SJCRH30 (cell line): Measurements from ENCODE around the gene LRBA. TPM values are rescaled to one million over a fixed set of nuclear protein-coding genes. Genes with fewer than 3 reads are reported as not detected.
"Not testable (repeated sequence)": the region's sequence is repeated elsewhere in the genome, so short reads cannot be mapped to it uniquely, and the experiment has no call there.

Experiments
- DNase-seq, 2 experiments: peaks; one replicate each; pipeline ENCODE4 v3.0.0-alpha.2; 2015 to 2020
- H3K27ac ChIP-seq: fragments of 250-450 bp; sonication (Bioruptor Pico); 2 replicates; pipeline ENCODE4 v1.5.1; 2020; ENCODE audit warnings: mild to moderate bottlenecking, moderate library complexity
- H3K27me3 ChIP-seq: fragments of 250-450 bp; sonication (Bioruptor Pico); 2 replicates; pipeline ENCODE4 v1.5.1; 2020; ENCODE audit warnings: mild to moderate bottlenecking, moderate library complexity
- H3K36me3 ChIP-seq: fragments of 250-450 bp; sonication (Bioruptor Pico); 2 replicates; pipeline ENCODE4 v1.5.1; 2020; ENCODE audit warnings: mild to moderate bottlenecking, moderate library complexity
- H3K4me1 ChIP-seq: fragments of 250-450 bp; sonication (Bioruptor Pico); 2 replicates; pipeline ENCODE4 v1.5.1; 2020; ENCODE audit warnings: mild to moderate bottlenecking, moderate library complexity
- H3K4me3 ChIP-seq: fragments of 250-450 bp; sonication (Bioruptor Pico); 2 replicates; pipeline ENCODE4 v1.5.1; 2020; ENCODE audit warnings: mild to moderate bottlenecking, moderate library complexity
- H3K9me3 ChIP-seq: fragments of 250-450 bp; sonication (Bioruptor Pico); replicated peaks from 2 replicates; pipeline ENCODE4 v1.5.1; 2020; ENCODE audit warnings: mild to moderate bottlenecking, moderate library complexity
- total RNA-seq: library from RNA; depleted of rRNA; stranded (reverse); fragments of >200 nt; shearing (Covaris generic); gene quantifications from 2 replicates; pipeline ENCODE4 v1.2.3, GENCODE V29; 2014

LRBA gene
- total RNA-seq, 1 experiment from 2014 or later: 25.9 TPM

GRCh38 chr4:150423074-150423473 lies 592.0 kb downstream of the LRBA start:
- Histone ChIP-seq H3K36me3 (no peaks in the 10 kb centered on the region), H3K27me3 (no peaks in the 10 kb centered on the region), H3K27ac (no peak overlapping the region), H3K9me3 (no peaks in the 10 kb centered on the region), H3K4me1 (no peaks in the 10 kb centered on the region), H3K4me3 (no peak overlapping the region)
- DNase-seq: no peak

DNA sequence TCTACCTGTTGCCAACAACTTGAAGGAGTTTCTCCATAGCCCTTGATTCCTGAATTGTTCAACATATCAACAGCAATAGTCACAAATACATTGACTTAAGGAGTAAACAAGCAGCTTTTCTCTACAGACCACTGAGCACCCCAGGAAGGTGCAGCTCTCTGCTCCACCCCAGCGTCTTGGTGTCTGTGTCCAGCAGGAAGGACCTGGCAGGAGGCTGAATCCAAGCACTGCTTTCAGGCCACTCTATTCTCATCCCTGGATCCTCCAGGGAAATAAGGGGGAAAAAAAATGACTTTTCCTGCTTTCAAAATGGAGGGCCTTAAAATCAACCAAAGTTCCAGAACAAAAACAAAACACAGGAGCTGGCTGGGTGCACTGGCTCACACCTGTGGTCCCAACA lies 593.5 kb downstream of the LRBA start:
- Histone ChIP-seq H3K36me3 (no peaks in the 10 kb centered on the region), H3K27me3 (no peaks in the 10 kb centered on the region), H3K27ac (no peak overlapping the region), H3K4me1 (no peaks in the 10 kb centered on the region), H3K4me3 (no peak overlapping the region), H3K9me3 (no peaks in the 10 kb centered on the region)
- DNase-seq: no peak

DNA sequence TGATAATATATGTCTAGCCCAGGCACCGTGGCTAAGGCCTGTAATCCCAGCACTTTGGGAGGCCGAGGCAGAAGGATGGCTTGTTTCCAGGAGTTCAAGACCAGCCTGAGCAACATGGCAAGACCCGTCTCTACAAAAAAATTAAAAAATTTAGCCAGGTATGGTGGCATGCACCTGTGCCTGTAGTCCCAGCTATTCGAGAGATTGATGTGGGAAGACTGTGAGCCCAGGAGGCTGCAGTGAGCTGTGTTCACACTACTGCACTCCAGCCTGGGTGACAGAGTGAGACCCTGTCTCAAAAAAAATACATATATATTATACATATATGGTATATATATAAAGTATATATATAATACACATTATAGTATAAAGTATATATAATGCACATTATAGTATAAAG lies 595.1 kb downstream of the LRBA start:
- no peaks in the 10 kb centered on the region for H3K36me3 ChIP-seq
- H3K4me3 ChIP-seq: no peak overlapping the region
- no peaks in the 10 kb centered on the region for H3K27me3 ChIP-seq
- no peak for DNase-seq
- no peaks in the 10 kb centered on the region for H3K4me1 ChIP-seq
- H3K9me3 ChIP-seq: no peaks in the 10 kb centered on the region
- H3K27ac ChIP-seq: no peak overlapping the region

DNA sequence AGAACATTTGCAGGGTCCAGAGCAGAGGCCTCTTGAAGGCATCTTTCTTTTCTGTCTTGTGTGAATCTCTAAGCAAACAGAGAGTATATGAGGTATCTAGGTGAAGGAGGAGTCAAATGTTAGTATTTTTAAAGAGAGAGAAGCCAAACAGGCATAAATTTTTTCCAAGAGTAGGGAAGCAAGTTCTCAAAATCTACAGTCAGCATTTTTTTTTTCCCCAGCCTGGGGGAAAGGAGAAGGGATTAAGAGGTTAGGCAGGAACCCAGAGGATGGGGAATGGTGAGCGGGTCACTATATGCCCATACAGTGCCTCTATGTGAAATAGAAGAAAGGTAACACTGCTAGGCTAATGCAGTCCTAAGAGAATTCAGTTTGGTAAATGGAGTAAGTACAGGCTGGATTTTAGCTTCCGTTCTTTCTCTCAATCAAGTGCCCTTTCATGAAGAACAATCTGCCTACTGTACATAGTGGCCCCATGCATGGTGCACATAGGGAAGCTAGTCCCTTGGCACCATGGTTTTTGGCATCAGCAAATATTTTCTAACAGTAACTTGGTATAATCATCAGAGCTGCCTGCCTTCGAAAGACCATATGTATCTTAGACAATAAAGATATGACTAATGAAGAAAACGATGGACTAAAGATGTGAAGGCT lies 596.2 kb downstream of the LRBA start:
- H3K36me3 ChIP-seq: no peaks in the 10 kb centered on the region
- no peaks in the 10 kb centered on the region for H3K27me3 ChIP-seq
- H3K9me3 ChIP-seq: no peaks in the 10 kb centered on the region
- no peak overlapping the region for H3K4me3 ChIP-seq
- no peaks in the 10 kb centered on the region for H3K4me1 ChIP-seq
- DNase-seq: no peak
- no peak overlapping the region for H3K27ac ChIP-seq

DNA sequence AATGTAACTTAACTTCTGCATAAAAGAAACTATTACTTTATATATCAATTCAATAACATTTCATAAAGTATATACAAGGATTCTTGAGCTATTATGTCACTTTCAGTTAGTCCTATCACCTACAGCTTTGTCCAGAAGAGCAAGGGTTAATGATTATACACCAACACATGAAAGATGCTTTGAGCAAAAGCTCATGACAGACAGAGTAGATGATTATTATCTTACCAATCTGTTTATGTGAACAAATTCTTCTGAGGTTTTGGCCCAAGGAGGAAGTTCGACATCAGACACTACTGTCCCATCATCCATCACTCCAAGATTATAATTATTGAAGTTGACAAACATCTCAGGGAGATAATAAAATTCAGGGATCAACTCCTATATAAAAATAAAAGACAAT lies 599.9 kb downstream of the LRBA start:
- no peaks in the 10 kb centered on the region for H3K36me3 ChIP-seq
- H3K9me3 ChIP-seq: no peaks in the 10 kb centered on the region
- no peak overlapping the region for H3K27ac ChIP-seq
- DNase-seq: no peak
- no peak overlapping the region for H3K4me3 ChIP-seq
- H3K27me3 ChIP-seq: no peaks in the 10 kb centered on the region
- no peaks in the 10 kb centered on the region for H3K4me1 ChIP-seq

DNA sequence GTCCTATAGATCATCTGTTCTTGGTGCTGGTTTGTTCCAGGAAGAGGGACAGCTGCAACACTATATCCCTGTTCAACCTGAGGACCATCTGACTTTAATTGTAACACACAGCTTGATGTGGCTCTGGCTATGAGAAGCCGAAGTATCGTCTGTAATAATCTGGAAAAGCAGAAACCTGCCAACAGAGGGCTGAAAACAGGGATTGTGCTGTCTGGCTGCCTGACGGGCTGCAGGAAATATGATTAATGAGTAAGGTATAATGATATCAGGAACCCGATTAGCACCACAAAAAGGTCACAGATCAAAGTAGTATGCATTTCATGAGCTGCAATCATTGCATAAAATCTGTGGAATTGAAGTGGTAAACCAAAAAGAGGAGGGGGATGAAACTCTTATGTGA lies 603.6 kb downstream of the LRBA start:
- H3K27ac ChIP-seq: no peak overlapping the region
- DNase-seq: peak in 1 of 2 experiments; percentile 2
- H3K9me3 ChIP-seq: no peaks in the 10 kb centered on the region
- no peak overlapping the region for H3K4me3 ChIP-seq
- H3K36me3 ChIP-seq: no peaks in the 10 kb centered on the region
- no peaks in the 10 kb centered on the region for H3K27me3 ChIP-seq
- no peaks in the 10 kb centered on the region for H3K4me1 ChIP-seq

- Histone ChIP-seq H3K27ac (no peak overlapping the region), H3K36me3 (no peaks in the 10 kb centered on the region), H3K27me3 (no peaks in the 10 kb centered on the region), H3K4me1 (no peaks in the 10 kb centered on the region), H3K4me3 (no peak overlapping the region), H3K9me3 (no peaks in the 10 kb centered on the region)
- DNase-seq: peak; percentile 46 to 54
Observed at GRCh38 chr4:150402871-150403272, 612.2 kb downstream of the LRBA start.

- no peak overlapping the region for H3K4me3 ChIP-seq
- H3K36me3 ChIP-seq: no peaks in the 10 kb centered on the region
- H3K27me3 ChIP-seq: no peaks in the 10 kb centered on the region
- no peak for DNase-seq
- no peaks in the 10 kb centered on the region for H3K4me1 ChIP-seq
- H3K27ac ChIP-seq: no peak overlapping the region
- no peaks in the 10 kb centered on the region for H3K9me3 ChIP-seq
Observed at GRCh38 chr4:150401083-150401687, 613.9 kb downstream of the LRBA start.

DNA sequence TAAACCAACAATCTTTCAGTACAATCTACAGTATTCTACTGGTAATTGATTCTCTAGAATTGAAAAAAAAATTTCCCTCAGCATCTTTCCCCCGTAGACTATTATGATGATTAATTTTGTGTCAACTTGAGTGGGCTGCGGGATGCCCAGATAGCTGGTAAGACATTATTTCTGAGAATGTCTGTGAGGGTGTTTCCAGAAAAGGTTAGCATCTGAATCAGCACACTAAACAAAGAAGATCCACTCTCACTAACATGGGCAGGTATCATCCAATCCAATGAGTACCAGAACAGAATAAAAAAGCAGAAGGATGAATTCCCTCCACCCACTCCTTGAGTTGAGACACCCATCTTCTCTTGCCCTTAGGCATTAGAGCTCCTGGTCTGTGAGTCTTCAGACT lies 619.2 kb downstream of the LRBA start:
- H3K4me1 ChIP-seq: no peaks in the 10 kb centered on the region
- no peak overlapping the region for H3K4me3 ChIP-seq
- H3K36me3 ChIP-seq: no peaks in the 10 kb centered on the region
- H3K27ac ChIP-seq: no peak overlapping the region
- no peaks in the 10 kb centered on the region for H3K9me3 ChIP-seq
- no peaks in the 10 kb centered on the region for H3K27me3 ChIP-seq
- DNase-seq: no peak

DNA sequence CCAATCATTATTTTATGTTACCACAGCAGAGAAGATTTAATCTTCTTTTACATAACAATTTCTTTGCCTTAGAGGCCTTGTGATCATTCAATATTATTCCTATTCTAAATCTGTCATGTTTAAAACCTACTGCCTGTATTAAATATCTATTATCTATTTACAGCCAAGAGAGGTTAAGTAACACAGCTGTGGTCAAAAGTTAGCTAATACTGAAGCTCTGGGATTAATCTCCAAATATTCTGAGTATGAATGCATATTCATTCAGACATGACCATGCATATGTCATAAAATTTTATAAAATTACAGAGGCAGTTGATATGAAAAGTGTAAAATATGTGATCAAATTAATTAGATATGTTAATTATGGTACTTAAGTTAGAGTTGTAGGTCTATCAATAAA lies 621.0 kb downstream of the LRBA start:
- Histone ChIP-seq H3K4me1 (no peaks in the 10 kb centered on the region), H3K9me3 (no peaks in the 10 kb centered on the region), H3K27ac (no peak overlapping the region), H3K27me3 (no peaks in the 10 kb centered on the region), H3K4me3 (no peak overlapping the region), H3K36me3 (no peaks in the 10 kb centered on the region)
- no peak for DNase-seq

GRCh38 chr4:150391052-150391451 lies 624.0 kb downstream of the LRBA start:
- H3K9me3 ChIP-seq: 0 out of 2 replicates have a peak, but pooled peaks cover 2% of the 10 kb centered on the region
- H3K36me3 ChIP-seq: no peaks in the 10 kb centered on the region
- no peak overlapping the region for H3K4me3 ChIP-seq

DNA sequence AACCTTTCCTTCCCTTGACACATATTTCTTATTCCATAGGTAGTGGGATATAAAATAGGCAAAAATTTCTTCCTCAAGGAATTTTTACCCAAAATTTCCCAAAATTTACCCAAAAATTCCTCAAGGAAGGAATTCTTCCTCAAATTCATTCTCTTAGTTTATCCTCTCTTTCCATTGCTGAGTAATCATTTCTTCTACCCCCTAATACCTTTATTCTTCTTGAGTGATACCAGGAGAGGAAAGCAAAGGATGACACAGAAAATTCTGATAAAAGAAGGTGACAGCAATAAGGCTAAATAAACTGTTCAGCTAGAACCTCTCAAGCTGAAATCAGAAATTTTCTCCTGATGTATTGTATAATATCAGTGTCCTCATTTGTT lies 624.6 kb downstream of the LRBA start:
- H3K9me3 ChIP-seq: 0 out of 2 replicates have a peak, but pooled peaks cover 2% of the 10 kb centered on the region
- no peaks in the 10 kb centered on the region for H3K27me3 ChIP-seq
- no peak overlapping the region for H3K4me3 ChIP-seq
- H3K4me1 ChIP-seq: peaks cover under 1% of the 10 kb centered on the region; the same call in 1 of the 2 replicates
- no peaks in the 10 kb centered on the region for H3K36me3 ChIP-seq
- H3K27ac ChIP-seq: no peak overlapping the region
- no peak for DNase-seq

More at GRCh38 chr4:150391052-150391451, 624.0 kb downstream of the LRBA start:
- H3K27me3 ChIP-seq: no peaks in the 10 kb centered on the region
- DNase-seq: no peak
- no peak overlapping the region for H3K27ac ChIP-seq
- H3K4me1 ChIP-seq: no peaks in the 10 kb centered on the region

- H3K27ac ChIP-seq: no peak overlapping the region
- no peak overlapping the region for H3K4me3 ChIP-seq
- H3K9me3 ChIP-seq: 0 out of 2 replicates have a peak, but pooled peaks cover 2% of the 10 kb centered on the region
- H3K27me3 ChIP-seq: no peaks in the 10 kb centered on the region
- H3K36me3 ChIP-seq: no peaks in the 10 kb centered on the region
- H3K4me1 ChIP-seq: peaks cover 4% of the 10 kb centered on the region; the same call in 1 of the 2 replicates
- DNase-seq: no peak
Observed at GRCh38 chr4:150389896-150390530, 625.1 kb downstream of the LRBA start.

- Histone ChIP-seq H3K9me3 (0 out of 2 replicates have a peak, but pooled peaks cover 2% of the 10 kb centered on the region), H3K4me1 (peaks cover 4% of the 10 kb centered on the region; the same call in 1 of the 2 replicates), H3K4me3 (no peak overlapping the region), H3K27me3 (no peaks in the 10 kb centered on the region), H3K36me3 (no peaks in the 10 kb centered on the region), H3K27ac (no peak overlapping the region)
- DNase-seq: no peak
Observed at GRCh38 chr4:150387981-150388380, 627.1 kb downstream of the LRBA start.

DNA sequence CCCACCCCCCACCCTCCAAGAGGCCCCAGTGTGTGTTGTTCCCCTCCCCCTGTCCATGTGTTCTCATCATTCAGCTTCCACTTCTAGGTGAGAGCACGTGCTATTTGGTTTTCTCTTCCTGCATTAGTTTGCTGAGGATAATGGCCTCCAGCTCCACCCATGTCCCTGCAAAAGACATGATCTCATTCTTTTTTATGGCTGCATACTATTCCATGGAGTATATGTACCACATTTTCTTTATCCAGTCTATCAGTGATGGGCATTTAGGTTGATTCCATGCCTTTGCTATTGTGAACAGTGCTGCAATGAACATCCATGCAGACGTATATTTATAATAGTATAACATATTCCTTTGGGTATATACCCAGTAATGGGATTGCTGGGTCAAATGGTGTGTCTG lies 628.7 kb downstream of the LRBA start:
- H3K9me3 ChIP-seq, H3K4me1 ChIP-seq, H3K36me3 ChIP-seq, H3K27me3 ChIP-seq, H3K27ac ChIP-seq, DNase-seq, H3K4me3 ChIP-seq: not testable (repeated sequence)
